Measurements from ENCODE around the gene EDEM2.

EDEM2 gene

GRCh38 chr20:35120012-35120701 is 27.0 kb downstream of the EDEM2 start:
- DNase-seq, result no peak
- H3K4me3 ChIP-seq (ENCODE audit: low read length), result no peak overlapping the region
- no peak overlapping the region for H3K4me2 ChIP-seq (ENCODE audit: low read depth, low read length)
- H3K36me3 ChIP-seq (replicated peaks; ENCODE audit: insufficient read depth, low read length), result no peaks in the 10 kb centered on the region
- H3K4me1 ChIP-seq (ENCODE audit: low read length), result no peaks in the 10 kb centered on the region
- no peak for TF ChIP-seq CTCF (IDR thresholded peaks at IDR 0.05; ENCODE audit: low read length)
- no peak for TF ChIP-seq EZH2 (optimal IDR thresholded peaks at IDR 0.05; ENCODE audit: low read depth, low read length)
- no peak for TF ChIP-seq EZH2phosphoT487 (IDR thresholded peaks at IDR 0.05; ENCODE audit: low read length)
- H3K9ac ChIP-seq (ENCODE audit: low read length), result no peak overlapping the region
- no peaks in the 10 kb centered on the region for H3F3A ChIP-seq (ENCODE audit: insufficient read depth, low read length)
- no peaks in the 10 kb centered on the region for H4K20me1 ChIP-seq (ENCODE audit: insufficient read depth, low read length)
- no peaks in the 10 kb centered on the region for H3K9me2 ChIP-seq (replicated peaks; ENCODE audit: insufficient read depth, low read length)
- no peak overlapping the region for H2AFZ ChIP-seq (ENCODE audit: low read length)
- H3K79me2 ChIP-seq (ENCODE audit: low read length), result no peaks in the 10 kb centered on the region
- H3K27ac ChIP-seq (ENCODE audit: low read length), result no peak overlapping the region
- no peaks in the 10 kb centered on the region for H3K9me3 ChIP-seq (replicated peaks; ENCODE audit: insufficient read depth, low read length)
- H3K27me3 ChIP-seq (replicated peaks; ENCODE audit: insufficient read depth, low read length), result no peaks in the 10 kb centered on the region

GRCh38 chr20:35117629-35118028 is 29.5 kb downstream of the EDEM2 start:
- H3K9me2 ChIP-seq (replicated peaks; ENCODE audit: insufficient read depth, low read length), result no peaks in the 10 kb centered on the region
- H3K9me3 ChIP-seq (replicated peaks; ENCODE audit: insufficient read depth, low read length), result no peaks in the 10 kb centered on the region
- no peak for DNase-seq
- H3K4me1 ChIP-seq (ENCODE audit: low read length), result no peaks in the 10 kb centered on the region
- no peak for TF ChIP-seq CTCF (IDR thresholded peaks at IDR 0.05; ENCODE audit: low read length)
- H3K79me2 ChIP-seq (ENCODE audit: low read length), result no peaks in the 10 kb centered on the region
- H4K20me1 ChIP-seq (ENCODE audit: insufficient read depth, low read length), result no peaks in the 10 kb centered on the region
- H3K36me3 ChIP-seq (replicated peaks; ENCODE audit: insufficient read depth, low read length), result no peaks in the 10 kb centered on the region
- no peak overlapping the region for H3K27ac ChIP-seq (ENCODE audit: low read length)
- no peak overlapping the region for H2AFZ ChIP-seq (ENCODE audit: low read length)
- H3K4me2 ChIP-seq (ENCODE audit: low read depth, low read length), result no peak overlapping the region
- no peak overlapping the region for H3K4me3 ChIP-seq (ENCODE audit: low read length)
- no peak overlapping the region for H3K9ac ChIP-seq (ENCODE audit: low read length)
- no peaks in the 10 kb centered on the region for H3F3A ChIP-seq (ENCODE audit: insufficient read depth, low read length)
- no peaks in the 10 kb centered on the region for H3K27me3 ChIP-seq (replicated peaks; ENCODE audit: insufficient read depth, low read length)

GRCh38 chr20:35117196-35117595 is 29.9 kb downstream of the EDEM2 start:
- H3K27me3 ChIP-seq (replicated peaks; ENCODE audit: insufficient read depth, low read length), result no peaks in the 10 kb centered on the region
- H3K4me1 ChIP-seq (ENCODE audit: low read length), result no peaks in the 10 kb centered on the region
- H3K27ac ChIP-seq (ENCODE audit: low read length), result no peak overlapping the region
- no peak overlapping the region for H3K4me3 ChIP-seq (ENCODE audit: low read length)
- no peak for TF ChIP-seq CTCF (IDR thresholded peaks at IDR 0.05; ENCODE audit: low read length)
- H2AFZ ChIP-seq (ENCODE audit: low read length), result no peak overlapping the region
- no peak overlapping the region for H3K4me2 ChIP-seq (ENCODE audit: low read depth, low read length)
- no peaks in the 10 kb centered on the region for H3F3A ChIP-seq (ENCODE audit: insufficient read depth, low read length)
- H3K9me3 ChIP-seq (replicated peaks; ENCODE audit: insufficient read depth, low read length), result no peaks in the 10 kb centered on the region
- H3K9ac ChIP-seq (ENCODE audit: low read length), result no peak overlapping the region
- H3K9me2 ChIP-seq (replicated peaks; ENCODE audit: insufficient read depth, low read length), result no peaks in the 10 kb centered on the region
- no peaks in the 10 kb centered on the region for H4K20me1 ChIP-seq (ENCODE audit: insufficient read depth, low read length)
- no peaks in the 10 kb centered on the region for H3K79me2 ChIP-seq (ENCODE audit: low read length)
- DNase-seq, result no peak
- H3K36me3 ChIP-seq (replicated peaks; ENCODE audit: insufficient read depth, low read length), result no peaks in the 10 kb centered on the region
